GM04504 (cell line): ENCODE results near the gene COL24A1.
"Not testable (repeated sequence)": the region's sequence is repeated elsewhere in the genome, so short reads cannot be mapped to it uniquely, and the experiment has no call there.

Source experiments
- DNase-seq: peaks from one replicate; pipeline ENCODE4 v3.0.0-alpha.2; 2012; ENCODE audit warnings: low read depth

COL24A1 gene

DNA sequence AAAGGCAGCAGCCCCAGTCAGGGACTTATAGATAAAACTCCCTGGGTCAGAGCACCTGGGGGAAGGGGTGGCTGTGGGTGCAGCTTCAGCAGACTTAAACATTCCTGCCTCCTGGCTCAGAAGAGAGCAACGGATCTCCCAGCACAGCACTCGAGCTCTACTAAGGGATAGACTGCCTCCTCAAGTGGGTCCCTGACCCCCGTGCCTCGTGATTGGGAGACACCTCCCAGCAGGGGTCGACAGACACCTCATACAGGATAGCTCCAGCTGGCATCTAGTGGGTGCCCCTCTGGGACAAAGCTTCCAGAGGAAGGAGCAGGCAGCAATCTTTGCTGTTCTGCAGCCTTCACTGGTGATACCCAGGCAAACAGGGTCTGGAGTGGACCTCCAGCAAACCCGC lies 84.1 kb downstream of the COL24A1 start:
- DNase-seq = not testable (repeated sequence)

DNA sequence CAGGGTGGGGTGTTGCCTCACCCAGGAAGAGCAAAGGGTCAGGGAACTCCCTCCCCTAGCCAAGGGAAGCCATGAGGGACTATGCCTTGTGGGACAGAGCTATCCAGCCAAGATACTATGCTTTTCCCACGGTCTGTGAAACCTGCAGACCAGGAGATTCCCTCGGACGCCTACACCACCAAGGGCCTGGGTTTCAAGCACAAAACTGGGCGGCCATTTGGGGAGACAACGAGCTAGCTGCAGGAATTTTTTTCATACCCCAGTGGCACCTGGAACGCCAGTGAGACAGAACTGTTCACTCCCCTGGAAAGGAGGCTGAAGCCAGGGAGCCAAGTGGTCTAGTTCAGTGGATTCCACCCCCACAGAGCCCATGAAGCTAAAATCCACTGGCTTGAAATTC lies 84.7 kb downstream of the COL24A1 start:
- not testable (repeated sequence) for DNase-seq

DNA sequence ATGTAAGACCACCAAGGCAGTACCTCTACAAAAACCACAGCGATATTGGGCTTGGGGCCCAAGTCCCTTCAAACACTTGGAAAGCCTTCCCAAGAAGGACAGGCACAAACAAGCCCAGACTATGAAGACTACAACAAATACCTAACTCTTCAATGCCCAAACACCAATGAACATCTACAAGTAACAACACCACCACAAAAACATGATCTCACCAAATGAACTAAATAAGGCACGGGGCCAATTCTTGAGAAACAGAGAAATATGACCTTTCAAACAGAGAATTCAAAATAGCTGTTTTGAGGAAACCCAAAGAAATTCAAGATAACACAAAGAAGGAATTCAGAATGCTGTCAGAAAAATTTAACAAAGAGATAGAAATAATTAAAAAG lies 86.8 kb downstream of the COL24A1 start:
- peak; percentile 8 for DNase-seq

- no peak for DNase-seq
Measured at GRCh38 chr1:86068841-86069756, 87.5 kb downstream of the COL24A1 start.

GRCh38 chr1:86068271-86068721 lies 88.3 kb downstream of the COL24A1 start:
- DNase-seq = no peak

DNA sequence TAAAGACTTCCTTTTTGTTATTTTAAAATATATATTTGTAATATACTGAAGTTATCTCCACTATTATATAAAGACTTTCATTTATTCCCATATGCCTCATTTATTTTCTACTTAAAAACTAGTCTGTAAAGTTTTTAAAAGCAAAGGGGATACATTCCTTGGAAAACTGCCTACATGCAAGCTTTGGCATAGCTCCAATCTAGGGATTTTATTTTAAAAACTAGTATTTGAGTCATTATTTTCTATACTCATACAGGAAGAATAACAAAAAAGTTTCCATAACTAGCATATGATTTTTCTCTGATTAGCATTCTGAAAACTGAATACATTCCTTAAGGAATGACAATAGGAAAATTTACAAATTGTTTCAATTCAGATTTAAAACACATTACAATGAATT lies 88.9 kb downstream of the COL24A1 start:
- no peak for DNase-seq

DNA sequence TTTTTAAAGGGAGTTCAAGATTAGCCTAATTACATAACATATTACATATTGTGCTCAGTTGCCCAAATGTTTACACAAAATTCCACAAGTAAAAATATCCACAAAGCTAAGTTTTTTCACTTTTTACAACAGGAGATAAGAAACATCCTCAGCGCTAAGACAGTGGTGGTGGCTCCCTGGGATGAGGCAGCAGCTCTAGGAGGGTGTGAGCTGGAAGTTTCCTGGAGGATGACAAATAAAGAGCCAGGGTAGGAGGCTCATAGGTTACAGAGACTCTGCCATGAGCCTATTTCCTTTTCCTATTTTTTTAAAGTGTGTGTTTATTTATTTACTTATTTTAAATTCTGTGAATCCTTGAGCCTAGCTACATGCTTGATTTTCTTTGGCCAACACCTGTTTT lies 91.7 kb downstream of the COL24A1 start:
- DNase-seq = no peak

DNA sequence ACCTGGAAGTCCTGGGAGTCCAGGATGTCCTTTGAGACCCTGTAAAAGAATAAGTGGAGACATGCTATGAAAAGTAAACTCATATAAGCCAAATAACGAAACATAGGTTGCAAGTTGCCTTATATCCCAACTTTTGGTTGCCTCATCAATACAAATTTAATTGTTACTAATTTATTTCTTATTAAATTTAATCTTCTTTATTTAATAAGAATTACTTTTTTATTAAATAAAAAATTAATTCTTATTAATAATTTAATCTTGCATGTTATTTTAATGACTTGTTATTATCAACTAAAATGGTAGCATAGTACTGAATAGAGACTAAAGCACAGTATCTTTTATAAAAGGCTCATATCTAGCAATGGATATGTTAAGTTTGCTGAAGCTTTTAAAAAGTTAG lies 92.9 kb downstream of the COL24A1 start:
- no peak for DNase-seq

GRCh38 chr1:86062453-86062852 lies 94.1 kb downstream of the COL24A1 start:
- DNase-seq = no peak

GRCh38 chr1:86061551-86061990 lies 95.0 kb downstream of the COL24A1 start:
- DNase-seq = no peak

DNA sequence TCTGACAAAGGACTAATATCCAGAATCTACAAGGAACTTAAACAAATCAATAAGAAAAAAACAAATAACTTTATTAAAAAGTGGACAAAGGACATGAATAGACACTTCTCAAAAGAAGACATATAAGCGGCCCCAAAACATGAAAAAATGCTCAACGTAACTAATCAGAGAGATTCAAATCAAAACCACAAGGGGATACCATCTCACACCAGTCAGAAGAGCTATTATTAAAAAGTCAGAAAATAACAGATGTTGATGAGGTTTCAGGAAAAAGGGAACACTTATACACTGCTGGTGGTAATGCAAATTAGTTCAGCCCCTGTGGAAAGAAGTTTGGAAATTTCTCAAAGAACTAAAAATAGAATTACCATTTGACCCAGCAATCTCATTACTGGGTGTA lies 102.2 kb downstream of the COL24A1 start:
- DNase-seq = no peak

- no peak for DNase-seq
Measured at GRCh38 chr1:86052948-86053698, 103.4 kb downstream of the COL24A1 start.

- DNase-seq = no peak
Measured at GRCh38 chr1:86035101-86035500, 121.5 kb downstream of the COL24A1 start.

GRCh38 chr1:86030180-86030579 lies 126.4 kb downstream of the COL24A1 start:
- no peak for DNase-seq

- DNase-seq = peak; percentile 16
Measured at GRCh38 chr1:86018283-86018923, 138.2 kb downstream of the COL24A1 start.

- DNase-seq = no peak
Measured at GRCh38 chr1:86016076-86016759, 140.4 kb downstream of the COL24A1 start.

DNA sequence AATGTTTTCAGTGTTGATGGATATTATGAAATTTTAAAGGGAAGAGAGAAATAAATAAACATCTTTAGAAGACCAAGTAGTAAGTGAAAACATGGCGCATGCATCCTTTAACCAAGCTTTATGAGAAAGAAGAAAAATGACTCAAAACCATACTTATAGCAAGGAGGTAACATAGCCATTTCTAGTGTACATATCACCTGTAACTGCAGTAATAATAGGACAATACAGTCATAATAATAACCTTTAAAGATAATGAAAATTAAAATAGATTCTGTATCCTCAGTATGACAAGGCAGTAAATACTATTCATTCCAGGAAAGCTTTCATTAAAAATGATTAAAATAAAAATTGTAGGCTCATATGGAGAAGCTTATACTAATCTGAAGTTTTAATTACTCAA lies 141.2 kb downstream of the COL24A1 start:
- no peak for DNase-seq

DNA sequence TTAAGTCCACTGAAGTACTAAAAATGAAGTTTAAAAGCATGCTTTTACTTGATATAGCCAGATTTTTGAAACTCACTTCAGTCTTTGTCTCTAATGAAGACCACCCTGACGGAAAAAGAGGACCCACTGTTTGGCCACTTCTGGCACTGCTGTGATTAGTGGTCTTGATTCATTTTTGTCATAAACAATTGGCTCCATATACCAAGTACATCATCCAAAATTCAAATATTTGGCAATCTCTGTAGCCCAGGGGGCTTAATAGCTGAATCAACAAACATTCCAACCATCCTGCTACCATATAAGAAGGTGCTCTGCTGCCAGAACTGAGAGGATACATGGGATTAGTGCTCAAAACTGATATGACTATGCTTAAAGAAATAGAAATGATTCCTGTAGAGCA lies 156.0 kb downstream of the COL24A1 start:
- no peak for DNase-seq

- no peak for DNase-seq
Measured at GRCh38 chr1:85998105-85998855, 158.3 kb downstream of the COL24A1 start.

DNA sequence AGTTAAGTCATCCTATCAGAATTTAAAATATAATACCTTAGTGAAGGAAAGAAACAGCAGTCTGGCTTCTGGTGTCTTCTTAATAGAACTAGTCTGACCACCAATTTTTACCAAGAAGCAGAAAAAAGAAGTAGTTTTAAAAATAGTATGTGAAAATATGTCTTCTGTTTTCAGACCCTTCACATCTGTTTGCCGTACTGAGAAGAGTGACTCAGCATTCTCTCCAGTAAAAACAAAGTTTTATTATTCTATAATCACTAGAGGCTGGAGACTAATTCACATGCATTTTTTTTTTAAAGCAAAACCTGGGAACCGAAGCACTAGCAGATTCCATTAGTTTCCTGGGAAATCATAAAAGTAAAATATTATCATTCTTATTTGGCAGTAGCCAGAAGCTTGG lies 163.8 kb downstream of the COL24A1 start:
- DNase-seq = peak; percentile 63

DNA sequence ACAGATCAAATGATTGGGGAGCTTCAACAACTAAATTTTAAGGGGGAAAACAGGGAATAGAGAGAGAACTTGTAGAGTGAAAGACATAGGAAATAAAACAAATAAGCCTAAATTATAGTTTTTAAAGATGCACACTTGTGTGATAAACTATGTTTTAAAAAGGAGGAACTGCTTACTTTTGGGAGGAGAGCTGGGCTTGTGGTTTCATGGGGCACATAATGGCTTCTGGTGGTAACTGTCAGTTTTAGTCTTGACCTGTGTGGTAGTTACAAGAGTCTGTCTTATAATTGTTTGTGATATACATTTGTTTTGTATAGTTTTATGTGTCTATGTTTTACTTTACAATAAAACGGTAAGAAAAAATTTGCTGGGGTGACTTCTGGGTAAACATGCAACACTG lies 165.3 kb downstream of the COL24A1 start:
- DNase-seq = no peak
